Left hindlimb (tissue), 1 donor: Measurements from ENCODE around the gene CTRB2.

Experiments
- DNase-seq: peaks from one replicate; pipeline ENCODE4 v3.0.0-alpha.2; 2018

The CTRB2 gene

DNA sequence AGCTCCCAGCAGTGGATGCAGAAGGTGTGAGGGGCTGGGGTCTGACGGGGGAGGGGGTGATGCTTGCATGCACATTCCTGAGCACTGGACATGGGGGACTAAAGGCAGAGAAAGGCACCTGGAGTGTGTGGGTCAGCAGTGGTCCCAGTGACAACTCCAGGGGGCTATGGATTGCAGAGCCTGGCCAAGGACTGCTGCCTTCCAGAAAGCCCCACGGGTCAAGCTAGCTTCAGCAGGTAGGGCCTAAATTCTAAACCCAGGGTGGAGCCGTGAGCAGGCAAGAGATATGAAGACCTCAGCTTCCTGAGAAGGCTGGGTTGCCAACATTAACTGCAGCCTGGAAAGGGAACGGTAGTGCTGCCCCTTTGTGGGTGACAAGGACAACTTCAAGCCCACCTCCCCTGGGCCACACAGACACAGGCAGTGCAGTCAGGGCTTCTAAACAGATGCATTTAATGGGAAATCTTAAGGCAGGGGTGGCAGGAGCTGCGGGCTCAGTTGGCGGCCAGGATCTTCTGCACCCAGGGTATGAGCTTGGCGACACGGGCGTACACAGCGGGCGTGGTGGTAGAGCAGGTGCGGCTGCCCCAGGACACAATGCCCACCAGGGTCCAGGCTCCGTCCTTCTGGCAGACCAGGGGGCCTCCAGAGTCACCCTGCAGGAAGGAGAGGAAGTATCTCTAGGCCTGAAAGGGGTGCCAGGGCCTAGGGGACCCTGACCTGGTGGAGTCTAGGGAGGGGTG, 3.1 kb downstream of the CTRB2 start:
- DNase-seq, result no peak

- DNase-seq, result no peak
These were observed 3.9 kb downstream of the CTRB2 start for GRCh38 chr16:75203096-75203495.

DNA sequence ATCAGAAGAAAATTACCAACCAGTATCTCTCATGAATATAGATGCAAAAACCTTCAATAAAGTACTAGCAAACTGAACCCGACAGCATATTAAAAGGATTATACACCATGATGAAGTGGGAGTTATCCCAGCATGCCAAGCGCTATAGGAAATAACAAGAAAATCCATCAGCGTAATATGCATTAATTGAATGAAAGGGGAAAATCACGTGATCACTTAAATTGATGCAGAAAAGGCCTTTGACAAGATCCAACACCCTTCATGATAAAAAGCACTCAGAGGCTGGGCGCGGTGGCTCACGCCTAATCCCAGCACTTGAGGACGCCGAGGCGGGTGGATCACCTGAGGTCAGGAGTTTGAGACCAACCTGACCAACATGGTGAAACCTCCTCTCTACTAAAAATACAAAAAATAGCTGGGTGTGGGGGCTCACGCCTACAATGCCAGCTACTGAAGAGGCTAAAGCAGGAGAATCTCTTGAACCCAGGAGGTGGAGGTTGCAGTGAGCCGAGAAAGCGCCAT, 4.8 kb downstream of the CTRB2 start:
- DNase-seq, result no peak

GRCh38 chr16:75198135-75198600, 8.8 kb downstream of the CTRB2 start:
- no peak for DNase-seq

DNA sequence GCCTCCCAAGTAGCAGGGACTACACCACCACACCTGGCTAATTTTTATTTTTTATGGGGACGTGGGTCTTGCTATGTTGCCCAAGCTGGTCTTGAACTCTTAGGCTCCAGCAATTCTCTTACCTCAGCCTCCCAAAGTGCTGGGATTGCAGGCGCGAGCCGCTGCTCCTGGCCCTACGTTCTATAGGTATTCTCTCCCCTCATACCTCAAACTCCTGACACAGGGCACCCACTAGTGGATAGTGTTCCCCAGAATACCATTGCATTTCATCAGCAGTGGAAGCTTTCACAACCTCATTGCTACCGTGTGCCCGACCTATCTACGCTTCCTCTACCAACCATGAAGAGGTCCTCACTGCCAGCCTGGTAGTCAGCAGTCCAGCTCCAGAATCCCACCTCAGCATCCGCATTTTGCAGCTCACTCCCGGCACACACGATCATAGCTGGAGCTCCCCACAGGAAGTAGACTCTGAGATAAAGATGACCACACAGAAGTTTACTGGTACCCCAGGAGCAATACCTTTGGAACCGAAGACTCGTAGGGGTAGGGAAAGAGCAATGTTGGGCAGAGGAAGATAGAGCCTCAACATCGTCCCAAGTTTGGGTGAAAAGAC, 9.3 kb downstream of the CTRB2 start:
- no peak for DNase-seq

- DNase-seq, result no peak
These were observed 10.1 kb downstream of the CTRB2 start for GRCh38 chr16:75196836-75197235.

DNA sequence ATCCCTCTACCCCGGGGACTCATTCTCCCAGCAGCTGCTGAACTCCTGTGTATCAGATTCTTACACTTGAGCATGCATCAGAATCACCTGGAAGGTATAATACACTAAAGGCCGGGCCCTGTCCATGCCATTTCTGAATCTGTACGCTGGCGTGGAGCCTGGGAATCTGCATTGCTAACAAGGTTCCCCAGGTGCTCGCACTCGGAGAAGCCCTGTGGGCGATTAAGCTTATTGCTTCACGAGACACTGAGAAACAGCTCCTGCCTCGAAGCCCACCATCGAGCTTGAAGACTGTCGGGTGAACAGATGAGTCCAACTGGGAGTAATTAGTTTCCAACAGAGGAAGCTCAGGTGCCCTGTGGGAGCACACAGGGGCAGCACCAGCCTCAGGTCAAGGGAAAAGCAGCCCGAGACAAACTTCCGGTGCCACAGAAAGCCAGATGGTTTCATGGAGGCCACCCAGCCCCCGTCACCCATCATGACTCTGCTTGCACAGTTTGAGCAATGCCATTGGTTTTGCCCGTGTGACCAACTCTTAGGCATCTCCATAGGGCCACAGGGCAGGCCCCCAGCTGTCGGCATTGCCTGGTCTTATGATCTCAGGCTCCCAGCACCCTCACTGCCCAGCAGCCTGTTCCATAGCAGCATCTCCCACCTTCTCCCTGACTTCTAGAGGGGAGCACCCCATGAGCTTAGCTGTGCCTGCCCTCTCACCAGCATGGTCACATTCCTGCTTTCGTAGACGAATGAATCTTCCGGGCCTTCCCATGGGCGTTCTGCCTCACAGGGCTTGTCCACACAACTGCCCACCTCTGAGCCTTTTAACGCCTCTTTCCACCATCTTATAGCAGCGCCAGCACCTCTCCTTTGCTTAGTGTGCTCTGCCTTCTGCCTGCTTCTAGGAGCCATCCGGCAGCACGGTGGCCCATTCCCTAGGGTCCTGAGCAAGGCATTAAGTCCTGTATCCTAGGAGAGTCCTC, 10.9 kb downstream of the CTRB2 start:
- no peak for DNase-seq

GRCh38 chr16:75193730-75194444, 13.1 kb downstream of the CTRB2 start:
- DNase-seq, result no peak

DNA sequence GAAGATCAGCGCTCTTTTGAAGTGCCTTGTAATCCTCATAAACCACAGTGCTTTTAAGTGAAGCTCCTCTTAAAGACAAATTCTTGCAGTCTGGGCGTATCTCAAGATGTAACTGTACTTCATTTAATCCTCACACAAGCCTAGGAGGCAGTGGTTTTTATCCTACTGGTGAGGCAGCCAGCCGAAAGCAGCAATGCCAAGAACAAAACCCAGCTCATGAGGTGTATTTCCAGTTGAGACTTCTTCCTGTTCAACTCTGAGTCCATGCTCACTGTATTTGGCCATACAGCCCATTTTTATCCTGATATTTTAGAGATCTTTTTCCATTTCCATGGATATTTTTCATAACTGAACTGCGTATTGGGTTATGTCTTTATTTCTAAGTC, 13.7 kb downstream of the CTRB2 start:
- no peak for DNase-seq

GRCh38 chr16:75192606-75193264, 14.2 kb downstream of the CTRB2 start:
- no peak for DNase-seq

DNA sequence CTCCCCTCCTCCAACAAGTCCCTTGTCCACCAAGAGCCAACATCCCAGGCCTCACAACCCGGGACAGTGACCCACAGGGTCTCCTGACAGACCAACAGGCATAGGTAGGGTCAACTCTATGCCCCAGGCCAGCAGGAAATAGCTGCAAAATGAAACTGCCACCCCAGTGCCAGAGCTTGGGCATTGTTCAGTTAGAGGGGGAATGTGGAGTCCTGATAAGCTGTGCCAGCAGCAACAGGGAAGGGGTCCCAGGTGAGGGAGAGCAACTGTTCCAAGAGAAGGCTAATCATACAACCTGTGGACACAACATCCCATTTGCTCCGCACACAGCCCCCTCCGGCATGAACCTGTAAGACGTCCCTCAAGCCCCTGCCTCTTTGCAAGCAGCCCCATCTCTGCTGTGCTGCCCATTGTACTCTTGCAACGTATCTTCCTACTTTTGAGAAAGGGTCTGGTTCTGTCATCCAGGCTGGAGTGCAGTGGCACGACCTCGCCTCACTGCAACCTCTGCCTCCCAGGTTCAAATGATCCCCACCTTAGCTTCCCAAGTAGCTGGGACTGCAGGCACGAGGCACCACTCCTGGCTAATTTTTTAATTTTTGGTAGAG, 17.2 kb downstream of the CTRB2 start:
- DNase-seq, result no peak

GRCh38 chr16:75188832-75189477, 18.0 kb downstream of the CTRB2 start:
- DNase-seq, result no peak

GRCh38 chr16:75181630-75182029, 25.3 kb downstream of the CTRB2 start:
- no peak for DNase-seq

GRCh38 chr16:75179208-75179607, 27.8 kb downstream of the CTRB2 start:
- DNase-seq, result no peak

GRCh38 chr16:75176926-75177325, 30.0 kb downstream of the CTRB2 start:
- no peak for DNase-seq

DNA sequence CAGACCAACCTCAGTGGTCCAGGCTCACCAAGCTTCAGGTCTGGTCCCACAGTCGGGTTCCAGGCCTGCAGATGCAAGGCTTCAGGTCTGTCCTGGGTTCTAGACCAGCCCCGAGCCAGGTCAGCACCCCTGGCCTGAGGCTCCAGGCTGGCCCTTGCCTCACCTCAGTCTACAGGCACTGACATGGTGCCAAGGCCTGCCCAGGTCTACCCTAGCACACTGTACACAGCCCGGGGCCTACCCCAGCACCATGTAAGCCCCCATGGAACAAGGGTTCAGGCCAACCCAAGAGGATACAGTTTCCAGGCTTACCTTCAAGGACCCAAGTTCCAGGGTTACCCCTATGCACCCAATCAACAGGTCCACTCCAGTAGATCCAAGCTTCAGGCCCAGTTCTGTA, 31.9 kb downstream of the CTRB2 start:
- DNase-seq, result no peak

GRCh38 chr16:75172578-75172977, 34.4 kb downstream of the CTRB2 start:
- no peak for DNase-seq

- no peak for DNase-seq
These were observed 37.0 kb downstream of the CTRB2 start for GRCh38 chr16:75169899-75170405.

GRCh38 chr16:75160386-75160785, 46.6 kb downstream of the CTRB2 start:
- no peak for DNase-seq
